D721Med (cell line): ENCODE data around the gene RUNX1.

Experiments used
- DNase-seq: peaks from one replicate; pipeline ENCODE4 v3.0.0; 2011; ENCODE audit warnings: low spot score; ENCODE audit not compliant: insufficient read length
- FAIRE-seq: peaks from 2 replicates; lab custom pipeline; 2011; peaks lifted over from hg19 to GRCh38; lab: Jason Lieb, UNC
- TF ChIP-seq, protein P1 (sequence below): IDR thresholded peaks from 2 replicates; pipeline ENCODE4 v1.5.1; 2012; ENCODE audit warnings: mild to moderate bottlenecking, control low read depth; ENCODE audit not compliant: insufficient read depth; ENCODE audit errors: missing control alignments

RUNX1 gene

DNA sequence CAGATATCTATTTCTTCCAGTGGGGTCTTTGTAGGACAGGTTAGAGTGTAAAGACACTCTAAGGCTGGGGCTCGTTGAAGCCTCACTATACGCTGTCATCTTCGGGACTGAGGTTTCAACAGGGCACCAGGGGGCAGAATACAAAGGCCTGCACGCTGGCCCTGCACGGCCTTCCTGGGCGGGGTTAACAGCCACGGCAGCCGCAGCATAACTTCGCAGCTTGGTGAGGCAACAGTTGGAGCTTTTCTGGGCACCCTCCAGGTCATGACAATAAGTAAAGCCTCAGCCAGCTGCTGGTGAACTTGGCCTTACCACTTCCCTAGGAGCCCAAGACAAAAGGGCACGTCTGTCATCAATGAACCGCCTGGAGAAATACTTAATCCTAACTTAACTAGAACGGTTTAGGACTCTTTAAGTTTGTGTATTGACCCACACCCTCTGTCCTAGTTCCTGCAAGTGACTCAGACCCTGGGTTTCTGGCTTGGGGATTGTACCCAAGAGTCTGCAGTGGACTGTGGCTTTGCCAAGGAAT is 2.3 kb upstream of the RUNX1 start:
- no peak for FAIRE-seq
- TF ChIP-seq, protein P1, sequence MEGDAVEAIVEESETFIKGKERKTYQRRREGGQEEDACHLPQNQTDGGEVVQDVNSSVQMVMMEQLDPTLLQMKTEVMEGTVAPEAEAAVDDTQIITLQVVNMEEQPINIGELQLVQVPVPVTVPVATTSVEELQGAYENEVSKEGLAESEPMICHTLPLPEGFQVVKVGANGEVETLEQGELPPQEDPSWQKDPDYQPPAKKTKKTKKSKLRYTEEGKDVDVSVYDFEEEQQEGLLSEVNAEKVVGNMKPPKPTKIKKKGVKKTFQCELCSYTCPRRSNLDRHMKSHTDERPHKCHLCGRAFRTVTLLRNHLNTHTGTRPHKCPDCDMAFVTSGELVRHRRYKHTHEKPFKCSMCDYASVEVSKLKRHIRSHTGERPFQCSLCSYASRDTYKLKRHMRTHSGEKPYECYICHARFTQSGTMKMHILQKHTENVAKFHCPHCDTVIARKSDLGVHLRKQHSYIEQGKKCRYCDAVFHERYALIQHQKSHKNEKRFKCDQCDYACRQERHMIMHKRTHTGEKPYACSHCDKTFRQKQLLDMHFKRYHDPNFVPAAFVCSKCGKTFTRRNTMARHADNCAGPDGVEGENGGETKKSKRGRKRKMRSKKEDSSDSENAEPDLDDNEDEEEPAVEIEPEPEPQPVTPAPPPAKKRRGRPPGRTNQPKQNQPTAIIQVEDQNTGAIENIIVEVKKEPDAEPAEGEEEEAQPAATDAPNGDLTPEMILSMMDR, result no peak
- DNase-seq, result no peak

DNA sequence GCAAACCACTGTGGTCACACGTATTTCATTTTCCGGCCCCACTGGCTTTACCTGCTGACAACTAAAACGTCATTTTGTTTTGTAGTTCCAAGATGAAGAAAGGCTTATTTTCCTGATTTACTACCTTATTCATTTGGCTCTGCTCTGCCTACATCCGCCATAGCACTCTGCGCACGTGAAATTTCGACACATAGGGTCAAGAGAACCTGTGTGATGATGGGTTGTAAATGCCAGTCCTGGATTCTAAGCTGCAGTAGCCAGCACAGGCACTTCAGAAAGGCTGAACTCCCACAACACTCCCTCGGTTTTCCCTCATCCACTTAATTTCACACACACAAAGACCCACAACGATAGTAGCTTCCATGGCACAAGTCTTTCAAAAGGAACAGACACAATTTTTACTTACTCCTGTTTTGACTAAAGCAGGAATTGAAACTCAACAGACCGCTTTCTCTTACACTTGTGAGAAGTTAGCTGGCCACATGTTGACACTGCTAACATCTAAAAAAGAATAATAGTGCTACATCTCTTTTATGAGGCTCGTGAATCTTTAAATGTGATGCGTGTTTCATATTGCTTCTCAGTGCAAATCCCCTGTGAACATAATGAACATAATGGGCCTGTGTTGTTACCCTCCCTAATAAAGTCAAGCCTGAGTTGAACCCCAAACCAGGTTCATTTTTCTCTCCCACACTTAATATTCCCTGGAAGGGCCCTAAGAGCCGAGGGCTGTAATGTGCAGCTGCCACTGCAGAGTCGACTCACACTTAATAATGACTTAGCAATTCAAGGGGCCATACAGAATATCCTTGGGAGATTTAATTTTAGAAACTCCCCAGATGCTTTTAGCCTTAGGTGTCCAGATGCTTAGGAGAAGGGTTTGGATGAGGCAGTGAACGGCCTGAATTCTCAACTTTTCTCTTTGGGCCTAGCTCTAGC is 1.5 kb upstream of the RUNX1 start:
- no peak for DNase-seq
- TF ChIP-seq, protein P1, result no peak
- no peak for FAIRE-seq

DNA sequence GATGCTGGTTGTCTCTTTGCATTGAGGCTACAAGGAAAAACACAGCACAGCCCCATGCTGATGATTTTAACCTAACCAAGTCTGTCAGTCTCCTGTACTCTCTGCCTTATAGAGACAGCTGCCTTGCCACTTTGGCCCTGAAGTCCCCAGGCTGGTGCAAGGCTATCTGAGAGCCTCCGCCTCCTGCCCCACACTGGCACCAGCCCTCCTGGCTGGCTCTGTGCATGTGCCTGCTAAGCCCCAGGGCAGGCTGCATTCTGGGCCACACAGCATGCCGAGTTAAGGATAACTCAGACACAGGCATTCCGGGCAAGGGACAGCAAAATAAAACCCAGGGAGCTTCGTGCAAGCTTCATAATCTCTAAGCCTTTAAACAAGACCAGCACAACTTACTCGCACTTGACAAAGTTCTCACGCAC is 910 bp downstream of the RUNX1 start:
- DNase-seq, result no peak
- FAIRE-seq, result no peak
- TF ChIP-seq, protein P1, result no peak

DNA sequence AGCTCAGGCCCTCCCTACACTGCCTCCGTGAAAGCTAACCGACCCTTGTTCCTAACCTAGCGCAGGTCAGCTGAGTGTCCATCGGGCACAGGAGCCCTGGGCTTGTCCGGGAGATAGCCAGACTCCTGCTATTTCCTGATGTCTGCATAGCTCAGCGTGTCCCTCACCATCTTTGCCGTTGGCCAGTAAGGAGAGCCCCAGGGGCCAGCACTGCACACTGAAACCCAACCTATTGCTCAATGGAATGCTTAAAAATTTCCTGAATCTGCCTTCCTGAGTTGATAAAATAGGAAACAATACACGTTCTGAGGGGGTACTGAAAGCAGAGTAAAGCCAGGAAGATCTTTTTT is 2.2 kb downstream of the RUNX1 start:
- no peak for DNase-seq
- TF ChIP-seq, protein P1, result no peak
- FAIRE-seq, result no peak

DNA sequence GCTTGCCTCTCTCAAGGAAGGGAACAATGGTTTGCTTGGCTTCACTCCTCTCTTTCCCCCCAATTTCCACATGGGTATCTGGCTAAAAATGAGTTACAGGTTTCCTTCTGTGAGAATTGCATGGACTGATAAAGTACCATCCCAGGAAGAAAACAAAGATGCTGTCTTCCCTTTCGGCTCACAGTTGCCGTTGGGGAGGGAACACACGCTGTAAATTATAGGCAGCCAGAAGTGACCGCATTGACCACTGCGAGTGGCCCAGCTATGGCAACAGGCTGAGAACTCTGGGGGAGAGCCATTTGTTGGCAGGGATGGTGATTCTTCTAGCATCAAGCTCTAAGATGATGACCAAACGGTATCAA is 2.9 kb downstream of the RUNX1 start:
- FAIRE-seq (no peak), DNase-seq (no peak)
- TF ChIP-seq, protein P1, result no peak

DNA sequence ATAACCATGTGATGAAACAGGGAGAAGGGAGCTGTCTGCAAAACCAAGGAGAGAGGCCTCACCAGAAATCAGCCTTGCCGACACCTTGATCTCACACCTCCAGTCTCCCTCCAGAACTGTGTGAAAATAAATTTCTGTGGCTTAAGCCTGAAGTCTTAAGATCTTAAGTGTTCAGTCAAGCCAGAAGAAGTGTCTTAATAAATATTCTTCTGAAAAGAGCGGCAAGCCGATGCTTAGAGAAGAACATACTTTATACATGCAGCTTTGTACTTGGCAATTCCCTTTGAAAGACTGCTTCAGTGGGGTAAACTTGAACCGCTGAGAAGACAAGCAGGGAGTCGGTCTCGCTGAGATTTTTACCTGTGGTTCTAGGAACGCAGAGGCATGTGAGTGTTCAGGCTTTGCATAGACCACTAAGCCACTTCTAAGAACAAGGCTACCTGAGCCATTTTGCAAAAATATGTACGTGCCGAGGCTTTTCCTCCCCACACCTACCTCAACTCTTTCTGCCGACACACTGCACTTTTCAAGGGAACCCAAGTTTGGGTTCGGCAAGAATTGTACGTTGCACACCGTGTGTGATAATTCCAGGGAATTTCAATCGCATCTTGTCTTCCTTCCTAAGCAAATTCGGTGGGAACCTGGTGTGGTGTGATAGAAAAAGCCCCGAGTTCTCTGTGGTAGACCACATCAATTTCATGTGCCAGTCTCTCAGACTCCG is 3.4 kb downstream of the RUNX1 start:
- FAIRE-seq (no peak), DNase-seq (no peak)

More for the DNA sequence above, 3.4 kb downstream of the RUNX1 start:
- TF ChIP-seq, protein P1, result no peak
